GM21423 (cell line): Measurements from ENCODE around the gene SLC6A7.

Experiments
- ATAC-seq: cut with Tn5 transposase; IDR thresholded peaks from one replicate; pipeline ENCODE4 v1.9.1; 2021; ENCODE audit warnings: mild to moderate bottlenecking, moderate library complexity; ENCODE audit not compliant: unreplicated experiment

The SLC6A7 gene

DNA sequence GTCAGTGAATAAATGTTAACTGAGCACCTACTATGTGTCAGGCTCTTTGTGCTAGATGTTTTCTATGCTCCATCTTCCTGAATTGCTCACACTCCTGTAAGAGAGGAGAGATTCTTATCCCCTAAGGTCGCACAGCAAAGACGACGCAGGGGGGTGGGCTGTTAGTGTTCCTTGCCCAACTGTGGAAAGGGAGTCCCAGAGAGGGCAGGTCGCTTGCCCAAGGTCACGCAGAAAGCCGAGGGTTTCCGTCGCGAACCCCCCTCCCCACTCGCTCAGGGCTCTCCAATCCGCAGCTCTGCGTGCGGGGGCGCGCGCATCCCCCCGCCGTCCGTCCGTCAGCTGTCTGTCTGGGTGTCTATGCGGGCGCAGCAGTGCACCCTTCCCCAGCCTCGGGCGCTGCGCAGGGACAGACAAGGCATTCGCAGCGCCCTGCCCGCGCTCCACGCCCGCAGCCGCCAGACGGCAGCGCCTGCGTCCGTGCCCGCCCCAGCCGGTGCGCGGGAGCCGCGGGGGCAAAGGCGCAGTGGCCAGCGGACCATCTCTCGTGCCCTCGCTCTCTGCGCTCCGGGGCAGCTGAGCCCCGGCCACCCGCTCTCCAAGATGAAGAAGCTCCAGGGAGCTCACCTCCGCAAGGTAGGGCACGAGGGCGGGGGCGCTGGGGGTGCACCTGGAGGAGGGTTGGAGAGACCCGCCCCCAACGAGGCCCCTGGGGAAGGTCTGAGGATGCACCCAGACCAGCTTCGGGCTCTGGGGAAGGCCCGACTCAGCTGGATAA is at the start of gene SLC6A7:
Gene SLC6A7 (plus strand): TSS at position 335 of the 775 bp plus-strand sequence. CDS start 266 bp downstream, at position 601.
- no peak for ATAC-seq

- ATAC-seq: no peak
These were observed 49.0 kb upstream of the SLC6A7 start for GRCh38 chr5:150140830-150141229.

DNA sequence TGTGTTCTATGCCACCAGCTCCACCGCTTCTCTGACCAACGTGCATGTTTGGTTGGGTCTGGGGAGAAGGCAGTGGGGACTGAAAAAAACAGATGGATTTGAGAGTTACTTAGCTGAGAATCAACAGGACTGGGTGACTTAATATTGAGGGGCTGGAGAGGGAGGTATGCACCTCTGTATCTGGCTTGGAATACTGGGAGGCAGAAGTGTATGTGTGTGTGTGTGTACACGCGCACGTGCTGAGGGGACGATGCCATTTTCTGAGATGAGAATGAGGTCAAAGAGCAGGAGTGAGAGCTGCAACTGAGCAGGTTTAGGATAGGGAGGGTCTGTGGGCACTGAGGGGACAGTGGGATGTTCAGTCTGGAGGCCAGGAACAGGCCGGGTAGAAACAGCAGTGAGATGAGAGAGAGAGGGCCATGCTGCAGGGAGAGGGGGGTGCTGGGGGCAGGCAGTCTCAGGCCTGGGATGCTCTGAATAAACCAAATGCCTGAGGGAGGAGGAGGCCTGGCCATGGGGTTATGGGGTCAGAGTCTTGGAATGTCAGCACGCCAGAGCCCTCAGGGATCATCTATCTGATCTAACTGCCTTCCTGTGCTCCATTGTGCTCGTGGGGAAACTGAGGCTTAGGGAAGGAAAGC is 48.2 kb upstream of the SLC6A7 start:
- ATAC-seq: no peak

DNA sequence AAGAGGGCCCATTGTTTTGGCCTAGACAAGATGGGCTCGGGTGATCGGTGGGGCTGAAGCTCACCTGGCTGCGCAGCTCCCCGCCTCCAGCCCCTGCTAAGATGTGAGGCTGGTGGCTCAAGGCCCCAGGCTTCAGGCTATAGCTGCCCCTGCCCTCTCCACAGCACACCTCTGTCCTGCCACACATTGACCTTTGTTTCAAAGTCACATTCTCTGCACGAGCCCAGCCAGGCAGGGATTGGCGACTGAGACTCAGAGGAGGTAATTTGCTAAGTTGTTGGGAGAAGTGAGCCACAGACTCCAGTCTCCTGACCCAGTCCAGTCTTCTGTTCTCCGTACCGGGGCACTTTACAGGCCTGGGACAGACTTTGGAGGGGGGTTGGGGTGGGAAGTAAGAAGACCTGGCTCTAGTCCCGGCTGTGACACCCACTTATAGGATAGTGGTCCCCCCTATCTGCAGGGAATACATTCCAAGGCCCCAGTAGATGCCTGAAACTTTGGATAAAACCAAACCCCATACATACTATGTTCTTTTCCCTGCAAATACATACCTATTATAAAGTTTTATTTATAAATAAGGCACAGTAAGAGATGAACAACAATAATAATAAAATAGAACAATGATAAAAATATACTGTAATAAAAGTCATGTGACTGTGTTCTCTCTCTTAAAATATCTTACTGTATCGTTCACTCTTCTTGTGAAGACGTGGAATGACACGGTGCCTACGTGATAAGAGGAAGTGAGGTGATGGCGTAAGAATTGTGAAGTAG is 47.5 kb upstream of the SLC6A7 start:
- no peak for ATAC-seq

- no peak for ATAC-seq
These were observed 46.9 kb upstream of the SLC6A7 start for GRCh38 chr5:150142959-150143349.

GRCh38 chr5:150143350-150144245 is 46.3 kb upstream of the SLC6A7 start:
- no peak for ATAC-seq

DNA sequence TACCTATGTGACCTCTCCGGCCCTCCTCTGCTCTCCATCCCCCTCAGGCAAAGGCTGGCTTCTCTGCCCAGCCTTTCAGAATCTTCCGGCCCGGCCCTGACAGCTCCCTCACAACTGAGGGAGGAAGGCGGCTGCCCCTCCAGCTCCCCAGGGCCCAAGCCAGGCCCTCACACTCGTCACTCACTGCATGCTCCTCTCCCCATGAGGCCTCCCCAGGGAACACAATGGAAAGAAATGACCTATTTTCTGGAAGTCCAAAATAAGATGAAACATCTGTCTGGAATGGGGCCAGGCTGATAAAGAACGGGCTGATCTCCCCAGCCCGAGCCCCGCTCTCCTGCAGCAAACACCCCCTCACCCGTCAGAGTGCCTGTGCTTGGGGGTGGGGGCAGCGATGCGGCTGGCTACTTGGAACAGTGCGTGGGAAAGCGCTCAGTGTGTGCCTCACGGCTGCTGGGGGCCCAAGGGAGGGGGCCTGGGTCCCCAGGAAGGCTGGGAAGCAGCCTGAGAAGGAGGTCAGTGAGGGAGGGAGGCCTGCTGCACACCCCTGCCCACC is 45.5 kb upstream of the SLC6A7 start:
- ATAC-seq: no peak

DNA sequence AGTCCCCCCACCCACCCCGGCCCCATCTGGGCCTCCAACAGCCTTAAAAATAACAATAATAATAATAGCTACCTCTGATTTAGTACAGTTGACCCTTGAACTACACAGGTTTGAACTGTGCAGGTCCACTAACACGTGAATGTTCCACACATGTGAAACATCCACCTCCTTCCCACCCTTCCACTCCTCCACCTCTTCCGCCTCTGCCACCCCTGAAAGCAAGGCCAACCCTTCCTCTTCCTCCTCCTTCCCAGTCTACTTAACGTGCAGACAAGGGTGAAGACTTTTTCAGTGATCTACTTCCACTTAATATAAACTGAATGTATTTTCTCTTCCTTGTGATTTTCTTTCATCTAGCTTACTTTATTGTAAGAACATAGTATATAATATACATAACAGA is 45.0 kb upstream of the SLC6A7 start:
- no peak for ATAC-seq

- ATAC-seq: no peak
These were observed 43.6 kb upstream of the SLC6A7 start for GRCh38 chr5:150146235-150146634.

GRCh38 chr5:150146862-150147601 is 42.8 kb upstream of the SLC6A7 start:
- ATAC-seq: no peak

- ATAC-seq: no peak
These were observed 42.2 kb upstream of the SLC6A7 start for GRCh38 chr5:150147670-150148069.

- ATAC-seq: no peak
These were observed 41.5 kb upstream of the SLC6A7 start for GRCh38 chr5:150148117-150148927.

DNA sequence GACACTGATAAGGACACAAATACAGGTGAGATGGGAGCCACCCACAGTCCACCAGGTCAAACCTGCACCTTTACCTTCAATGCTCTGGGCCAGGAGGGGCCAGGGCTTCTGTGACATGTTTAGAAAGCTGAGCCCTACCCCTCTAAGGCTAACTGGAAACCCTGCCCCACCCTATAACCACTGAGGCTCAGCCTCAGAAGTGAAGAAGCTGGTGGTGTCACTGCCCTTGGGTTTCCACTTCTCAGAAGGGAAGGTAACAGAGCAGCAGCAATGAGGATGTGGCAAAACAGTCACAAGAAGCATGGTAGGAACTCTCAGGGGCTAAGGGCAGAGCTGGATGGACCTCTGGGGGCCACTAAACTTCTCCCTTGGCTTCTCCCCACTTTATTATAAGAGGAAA is 40.2 kb upstream of the SLC6A7 start:
- no peak for ATAC-seq

GRCh38 chr5:150152636-150153462 is 37.0 kb upstream of the SLC6A7 start:
- ATAC-seq: no peak

DNA sequence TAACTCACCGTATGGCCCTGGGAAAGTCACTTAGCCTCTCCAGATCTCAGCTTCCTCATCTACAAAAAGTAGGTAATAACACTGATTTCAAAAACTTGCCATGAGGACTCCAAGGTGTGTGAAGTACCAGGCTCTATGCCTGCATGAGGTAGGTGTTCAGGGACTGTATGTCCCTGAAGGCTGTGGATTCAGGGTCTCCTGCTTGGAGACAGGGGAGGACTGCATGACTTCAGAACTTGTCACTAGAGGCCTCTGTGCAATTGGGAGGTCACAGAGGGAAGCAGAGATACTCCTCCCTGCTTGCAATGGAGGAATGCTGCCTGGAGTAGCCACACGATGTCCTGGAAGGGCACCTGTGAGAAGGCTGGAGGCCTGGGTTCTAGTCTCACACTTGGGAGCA is 36.4 kb upstream of the SLC6A7 start:
- ATAC-seq: no peak

- ATAC-seq: no peak
These were observed 35.8 kb upstream of the SLC6A7 start for GRCh38 chr5:150153957-150154617.

- no peak for ATAC-seq
These were observed 35.2 kb upstream of the SLC6A7 start for GRCh38 chr5:150154618-150155128.
